Measurements from ENCODE around the gene ZPBP2.
"Not testable (repeated sequence)": the region's sequence is repeated elsewhere in the genome, so short reads cannot be mapped to it uniquely, and the experiment has no call there.

ZPBP2 gene

DNA sequence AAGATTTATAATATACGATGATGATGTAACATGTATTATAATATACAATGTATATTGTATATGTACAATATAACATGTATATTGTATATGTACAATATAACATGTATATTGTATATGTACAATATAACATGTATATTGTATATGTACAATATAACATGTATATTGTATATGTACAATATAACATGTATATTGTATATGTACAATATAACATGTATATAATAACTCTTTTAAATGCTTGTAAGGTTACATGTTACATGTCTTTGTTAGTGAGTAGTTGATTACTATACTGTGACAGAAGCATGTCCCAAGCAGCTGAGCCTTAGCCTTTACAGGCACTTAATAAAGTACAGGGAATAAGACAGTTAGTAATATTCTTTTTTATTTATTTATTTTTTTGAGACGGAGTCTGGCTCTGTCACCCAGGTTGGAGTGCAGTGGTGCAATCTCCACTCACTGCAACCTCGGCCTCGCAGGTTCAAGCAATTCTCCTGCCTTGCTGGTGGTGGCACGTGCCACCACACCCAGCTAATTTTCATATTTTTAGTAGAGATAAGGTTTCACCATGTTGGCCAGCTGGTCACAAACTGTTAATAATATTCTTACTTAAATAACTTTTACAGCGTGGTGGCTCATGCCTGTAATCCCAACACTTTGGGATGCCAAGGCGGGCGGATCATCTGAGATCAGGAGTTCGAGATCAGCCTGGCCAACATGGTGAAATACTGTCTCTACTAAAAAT lies 11.9 kb upstream of the ZPBP2 start:
- not testable (repeated sequence) for DNase-seq

DNA sequence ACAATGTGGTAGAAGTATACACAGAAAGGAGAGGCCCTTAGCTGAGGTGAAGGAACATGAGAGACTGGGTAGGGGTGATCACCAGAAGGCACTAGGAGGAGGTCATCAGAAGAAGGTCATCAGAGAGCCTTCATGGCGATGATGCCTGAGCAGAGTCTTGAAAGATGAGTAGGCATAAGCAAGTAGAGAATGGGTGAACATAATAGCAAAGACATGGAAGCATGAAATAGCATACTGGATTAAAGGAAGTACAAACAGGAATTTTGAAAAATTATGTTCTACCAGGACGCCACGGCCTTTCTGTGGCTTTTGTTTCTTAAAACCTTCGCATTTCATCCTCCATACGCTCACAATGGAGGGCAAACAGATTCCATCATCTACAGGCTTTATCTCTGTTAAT lies 6.8 kb upstream of the ZPBP2 start:
- no peak for DNase-seq

DNA sequence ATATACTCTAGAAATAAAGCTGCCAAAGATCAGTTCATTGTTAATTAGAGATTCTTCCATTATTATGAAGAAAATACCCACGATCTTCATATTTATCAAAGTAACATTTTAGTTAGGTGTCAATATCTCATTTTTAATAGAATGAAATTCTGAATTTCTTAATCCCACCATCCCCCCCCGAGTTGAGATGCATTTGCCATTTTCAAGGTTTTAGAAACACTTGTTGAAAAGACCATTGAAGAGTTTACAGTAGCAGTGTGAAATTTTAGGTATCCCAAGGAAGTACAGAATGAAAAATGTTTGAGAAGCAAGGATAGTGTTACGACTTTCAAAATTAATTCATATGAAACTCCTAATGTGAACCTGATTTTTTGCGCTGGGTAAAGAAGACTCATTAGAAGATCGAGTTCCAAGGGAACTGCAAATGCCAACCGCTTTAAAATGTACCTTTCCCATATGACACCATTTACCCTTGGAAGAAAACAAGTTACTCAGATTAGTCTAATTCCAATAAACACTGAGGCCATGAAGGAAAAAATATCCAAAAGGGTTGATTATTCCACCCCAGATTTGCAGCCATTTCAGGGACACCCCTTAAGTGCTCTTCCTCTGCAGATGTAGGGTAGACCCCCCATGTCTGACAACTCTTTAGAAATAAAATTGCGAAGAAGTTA lies 4.6 kb upstream of the ZPBP2 start:
- no peak for DNase-seq

DNA sequence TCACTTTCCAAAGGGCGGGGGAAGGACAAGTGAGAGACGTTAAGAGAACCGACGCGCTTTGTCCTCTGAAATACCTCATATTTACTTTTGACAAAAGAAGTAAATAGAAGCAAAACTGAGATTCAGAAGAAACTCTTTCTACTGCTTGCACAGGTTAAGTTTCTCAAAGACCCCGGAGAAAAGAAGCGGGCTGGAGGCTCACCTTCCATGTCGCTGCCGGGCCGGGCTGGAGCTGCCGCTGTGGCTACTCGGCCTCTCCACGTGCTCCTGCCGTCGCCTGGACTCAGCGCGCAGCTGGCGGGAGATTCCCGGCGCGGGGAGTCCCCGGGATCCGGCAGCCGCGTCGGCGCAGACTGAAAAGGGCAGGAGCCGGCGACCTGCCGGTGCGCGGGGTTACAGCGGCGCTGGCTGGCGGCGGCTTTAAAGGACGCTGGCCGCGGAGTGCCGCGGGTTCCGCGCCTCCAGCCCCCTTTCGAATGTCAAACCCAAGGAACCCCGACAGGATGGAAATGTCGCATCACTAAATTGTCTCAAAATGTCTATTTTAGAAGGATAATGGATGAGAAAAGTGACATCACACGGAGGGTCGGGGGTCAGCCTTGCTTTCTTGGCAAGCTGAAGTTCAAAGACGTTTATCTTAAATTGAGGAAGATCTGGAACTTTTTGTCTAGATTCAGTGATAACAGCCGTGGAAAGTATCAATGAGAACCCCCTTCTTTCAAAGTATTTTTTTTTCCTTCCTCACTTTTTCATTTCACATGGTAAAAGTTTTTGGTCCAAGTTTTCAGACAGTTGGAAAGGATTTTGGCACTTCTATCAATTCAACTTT lies 3.9 kb upstream of the ZPBP2 start, which contains the start of gene IKZF3:
IKZF3 (minus strand) TSS at position 395 of the 829 bp plus-strand sequence; CDS start at position 209, 186 bp downstream.
- DNase-seq: peak; percentile 75

DNA sequence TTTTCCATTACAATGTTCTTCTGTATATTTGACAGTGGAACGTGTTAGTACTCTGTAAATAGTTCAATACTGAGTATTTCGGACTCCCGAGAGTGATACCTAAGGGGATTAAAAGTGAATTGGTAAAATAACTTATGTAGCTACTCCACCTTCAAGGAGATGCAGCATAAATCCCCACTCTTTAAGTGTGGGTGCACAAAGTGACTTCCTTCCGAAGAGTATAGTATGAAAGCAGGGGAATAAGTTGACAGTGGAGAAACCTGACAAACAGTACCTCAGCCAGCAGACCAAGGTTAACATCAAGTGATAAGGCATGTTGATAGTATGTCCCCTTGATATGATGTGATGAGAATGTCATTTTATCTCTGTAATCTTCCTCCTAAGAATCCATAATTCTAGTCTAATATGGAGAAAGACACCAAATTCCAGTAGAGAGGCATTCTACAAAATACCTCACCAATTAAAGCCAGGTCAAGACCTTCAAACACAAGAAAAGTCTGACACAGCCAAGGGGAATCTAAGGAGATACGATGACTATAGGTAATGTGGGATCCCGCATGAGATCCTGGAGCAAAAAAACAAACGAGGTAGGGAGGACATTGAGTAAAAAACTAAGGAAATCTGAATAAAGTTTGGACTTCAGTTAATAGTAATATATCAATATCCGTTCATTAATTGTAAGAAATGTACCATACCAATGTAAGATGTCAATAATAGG lies 1.8 kb upstream of the ZPBP2 start:
- no peak for DNase-seq

DNA sequence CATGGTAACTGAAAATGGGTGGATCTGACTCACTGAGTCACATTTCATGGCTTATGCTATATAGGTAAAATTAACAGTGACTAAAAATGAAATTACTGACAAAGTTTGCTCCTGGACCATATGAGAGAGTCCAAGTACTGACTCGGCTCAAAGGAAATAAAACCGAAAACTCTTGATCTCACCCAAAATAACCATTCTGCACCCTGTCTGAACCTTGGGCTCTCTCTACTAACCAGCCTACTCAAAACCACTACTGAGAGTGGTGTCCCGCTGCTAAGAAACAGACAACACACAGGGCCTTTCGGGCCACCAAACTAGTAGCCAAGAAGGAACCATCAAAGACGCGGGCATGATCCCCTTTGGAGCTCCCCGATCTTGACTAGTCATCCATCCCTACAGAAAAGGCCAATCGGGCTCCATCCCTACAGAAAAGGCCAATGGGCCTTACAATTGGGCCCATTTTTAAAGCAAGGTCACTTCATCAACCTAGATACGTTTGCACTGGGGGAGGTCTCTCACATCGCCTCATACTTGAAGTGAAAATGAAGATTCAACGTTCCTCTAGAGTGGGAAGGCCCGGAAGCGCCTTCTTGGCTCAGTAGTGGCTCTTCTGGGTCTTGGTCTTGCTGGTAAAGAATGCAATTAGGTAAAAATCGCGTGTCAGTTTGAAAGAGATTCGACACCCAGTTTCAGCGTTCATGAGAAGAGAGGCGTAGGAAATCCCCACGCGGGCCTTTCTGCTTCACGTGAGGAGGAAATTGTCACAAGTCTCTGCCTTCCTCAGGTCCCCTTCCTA lies 720 bp upstream of the ZPBP2 start:
- no peak for DNase-seq

DNA sequence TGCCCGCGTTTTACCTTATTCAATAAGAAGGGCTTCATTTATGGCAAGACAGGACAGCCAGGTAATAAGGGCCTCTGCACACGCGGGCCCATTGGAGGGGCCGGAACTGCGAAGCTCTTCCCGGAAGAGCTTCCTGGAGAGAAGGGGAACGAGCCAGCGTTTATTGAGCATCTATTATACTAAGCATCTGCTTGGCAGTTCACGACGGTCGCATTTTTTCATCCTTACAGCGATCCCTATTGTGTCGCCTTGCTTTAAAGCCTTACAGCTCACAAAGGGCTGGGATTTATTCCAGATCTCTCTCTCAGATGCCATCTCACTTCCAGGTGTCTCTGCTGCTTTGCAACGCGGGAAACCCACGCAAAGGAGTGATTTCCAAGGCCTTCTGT lies 546 bp downstream of the ZPBP2 start:
- no peak for DNase-seq

DNA sequence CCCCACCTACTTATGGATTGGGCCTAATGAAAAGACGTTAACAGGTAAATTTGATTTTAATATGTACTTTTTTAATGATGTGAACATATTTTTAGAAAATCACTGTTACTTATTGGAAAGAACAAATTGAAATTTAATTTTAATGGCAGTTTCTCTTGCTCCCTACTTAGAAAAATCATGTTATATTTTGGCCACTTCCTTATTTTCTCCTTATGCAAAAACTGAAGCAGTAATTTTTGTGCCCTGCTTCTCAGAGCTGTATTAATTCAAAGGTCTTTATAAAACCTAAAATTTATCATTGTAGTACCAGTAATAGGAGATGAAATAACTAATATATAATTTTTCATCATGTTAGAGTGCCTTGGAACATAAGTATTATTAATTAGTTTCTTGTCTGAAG lies 2.8 kb downstream of the ZPBP2 start:
- DNase-seq: no peak

DNA sequence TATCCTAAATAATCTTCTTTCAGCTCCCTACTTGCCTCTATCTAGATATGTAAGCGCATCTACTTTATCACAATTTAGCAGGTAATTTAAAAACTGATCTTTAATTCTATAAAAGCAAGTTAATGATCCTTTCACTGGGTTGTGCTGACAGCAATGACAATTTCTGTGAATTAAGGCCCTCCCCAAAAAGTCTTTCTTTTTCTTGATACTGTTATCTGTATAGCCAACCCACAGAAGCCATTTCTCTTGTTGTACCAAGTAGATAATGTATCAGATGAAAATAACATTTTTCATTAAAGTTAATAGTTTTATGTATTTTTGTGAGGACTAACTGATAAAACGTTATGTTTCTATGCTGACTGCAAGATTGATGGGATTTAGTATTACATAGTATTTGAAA lies 3.8 kb downstream of the ZPBP2 start:
- no peak for DNase-seq

DNA sequence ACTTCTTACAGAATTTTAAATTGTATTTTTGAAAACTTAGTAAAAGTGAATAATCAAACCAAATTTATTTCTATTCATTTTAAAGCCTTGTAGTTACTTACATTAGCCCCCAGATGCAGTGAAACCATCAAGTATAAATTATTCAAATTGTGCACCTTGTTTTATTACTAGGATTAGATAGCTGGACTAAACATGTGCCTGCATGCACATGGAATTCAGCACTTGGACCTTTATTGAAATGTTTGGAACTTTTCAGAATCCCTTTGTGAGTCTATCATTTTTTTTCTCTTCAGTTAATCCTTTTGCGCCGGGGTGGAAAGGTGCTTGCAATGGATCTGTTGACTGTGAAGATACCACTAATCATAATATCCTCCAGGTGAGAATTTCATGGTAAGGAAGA lies 4.7 kb downstream of the ZPBP2 start:
- no peak for DNase-seq

DNA sequence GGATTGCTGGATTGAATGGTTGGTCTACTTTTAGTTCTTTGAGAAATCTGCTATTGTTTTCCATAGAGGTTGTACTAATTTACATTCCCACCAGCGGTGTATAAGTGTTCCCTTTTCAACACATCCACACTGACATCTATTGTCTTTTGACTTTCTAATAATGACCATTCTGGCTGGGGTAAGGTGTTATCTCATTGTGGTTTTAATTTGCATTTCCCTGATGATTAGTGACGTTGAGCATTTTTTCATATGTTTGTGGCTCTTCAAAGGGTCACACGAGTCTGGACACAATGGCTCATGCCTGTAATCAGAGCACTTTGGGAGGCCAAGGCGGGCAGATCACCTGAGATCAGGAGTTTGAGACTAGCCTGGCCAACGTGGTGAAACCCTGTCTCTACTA lies 18.1 kb downstream of the ZPBP2 start:
- not testable (repeated sequence) for DNase-seq

DNA sequence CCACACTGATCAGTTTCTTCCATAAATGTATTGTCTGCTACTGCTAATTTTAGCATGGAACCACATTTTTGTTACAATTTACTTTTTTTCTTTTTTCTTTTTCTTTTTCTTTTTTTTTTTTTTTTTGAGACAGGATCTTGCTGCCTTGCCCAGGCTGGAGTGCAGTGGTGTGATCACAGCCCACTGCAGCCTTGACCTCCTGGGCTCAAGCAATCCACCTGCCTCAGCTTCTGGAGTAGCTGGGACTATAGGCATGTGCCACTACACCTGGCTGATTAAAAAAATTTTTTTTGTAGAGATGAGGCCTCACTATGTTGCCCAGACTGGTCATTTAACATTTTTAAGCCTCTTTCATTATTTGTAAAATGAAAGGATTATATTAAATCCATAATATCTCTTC lies 19.1 kb downstream of the ZPBP2 start:
- DNase-seq: no peak

DNA sequence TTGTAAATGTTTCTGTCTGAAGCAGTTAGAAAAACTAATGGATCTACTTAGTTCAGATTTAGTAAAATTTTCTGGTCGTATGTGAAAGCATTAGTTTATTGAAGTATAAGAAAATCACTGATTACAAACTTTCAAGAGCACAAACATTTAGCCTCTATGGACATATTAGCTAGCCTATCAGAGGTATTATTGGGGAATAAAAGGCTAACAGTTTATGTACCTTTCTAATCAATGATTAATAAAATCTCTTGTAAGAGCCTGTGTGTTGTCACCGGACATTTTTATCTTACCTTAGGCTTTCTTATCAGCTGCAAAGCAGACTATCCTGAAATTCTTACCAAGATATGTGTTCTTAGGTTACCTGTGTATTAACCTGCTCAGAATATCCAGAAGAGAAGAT lies 21.2 kb downstream of the ZPBP2 start:
- DNase-seq: no peak

DNA sequence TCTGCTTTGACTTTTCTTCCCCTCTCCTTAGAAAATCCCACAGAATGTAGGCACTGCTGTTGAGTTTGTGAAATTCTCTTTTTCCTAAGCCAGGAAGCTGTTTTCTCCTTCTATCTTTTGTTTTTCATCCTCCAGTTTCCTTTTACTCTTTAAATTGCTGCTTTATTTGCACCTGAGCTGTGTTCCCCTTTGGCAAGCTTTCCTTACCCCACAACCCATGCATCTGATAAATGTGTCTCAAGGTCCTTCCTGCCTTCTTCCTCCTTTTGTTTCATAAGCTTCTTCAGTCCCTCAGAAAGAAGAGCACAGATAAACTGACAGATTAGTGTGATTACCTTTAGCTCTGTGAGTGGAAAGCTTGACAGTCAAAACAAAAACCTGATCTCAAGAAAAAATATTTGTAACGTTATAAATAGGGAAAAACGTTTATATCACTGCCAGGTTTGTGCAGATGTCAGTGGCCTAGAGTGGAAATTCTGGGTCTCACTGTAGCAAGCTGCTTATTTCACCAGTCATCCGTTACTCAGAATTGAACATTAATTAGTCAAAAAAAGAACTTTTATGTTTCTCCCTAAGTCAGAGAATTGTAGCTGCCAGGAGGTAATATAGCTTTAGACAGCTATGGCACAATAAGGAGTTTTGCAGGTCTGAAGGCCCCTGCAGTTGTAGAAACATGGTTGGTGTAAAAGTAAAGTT lies 26.8 kb downstream of the ZPBP2 start:
- DNase-seq: no peak

DNA sequence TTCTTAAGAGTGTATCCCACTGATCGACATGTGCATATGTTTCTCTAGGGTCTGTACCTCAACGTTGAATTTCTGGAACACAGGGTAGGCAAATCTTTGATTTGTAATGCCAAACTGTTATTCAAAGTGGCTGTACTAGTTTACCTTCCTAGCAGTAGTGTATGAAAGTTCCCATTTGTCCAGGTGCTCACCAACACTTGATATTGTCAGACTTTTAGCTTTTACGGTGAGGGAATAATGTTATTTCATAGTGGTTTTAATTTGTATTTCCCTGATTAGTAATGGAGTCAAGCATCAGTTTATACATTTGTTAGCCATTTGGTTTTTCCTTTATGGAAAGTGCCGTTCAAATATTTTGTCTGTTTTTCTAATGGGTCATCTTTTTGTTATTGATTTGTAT lies 30.1 kb downstream of the ZPBP2 start:
- DNase-seq: no peak

DNA sequence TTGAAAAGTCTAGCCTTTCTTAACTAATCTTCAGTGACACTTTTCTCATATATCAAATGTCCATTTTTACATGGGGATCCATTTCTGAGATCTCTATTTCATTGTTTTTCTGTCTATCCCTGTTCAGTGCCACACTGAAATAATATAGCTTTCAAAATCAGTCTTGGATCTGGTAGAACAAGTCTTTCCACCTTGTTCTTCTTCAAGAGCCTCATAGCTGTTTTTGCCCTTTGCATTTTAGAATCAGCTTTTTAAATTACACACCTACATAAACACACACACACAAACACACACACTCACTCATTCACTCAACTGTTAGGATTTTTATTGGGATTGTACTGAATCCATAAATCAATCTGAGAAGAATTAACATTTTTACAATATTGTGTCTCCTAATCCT lies 31.2 kb downstream of the ZPBP2 start:
- DNase-seq: no peak

DNA sequence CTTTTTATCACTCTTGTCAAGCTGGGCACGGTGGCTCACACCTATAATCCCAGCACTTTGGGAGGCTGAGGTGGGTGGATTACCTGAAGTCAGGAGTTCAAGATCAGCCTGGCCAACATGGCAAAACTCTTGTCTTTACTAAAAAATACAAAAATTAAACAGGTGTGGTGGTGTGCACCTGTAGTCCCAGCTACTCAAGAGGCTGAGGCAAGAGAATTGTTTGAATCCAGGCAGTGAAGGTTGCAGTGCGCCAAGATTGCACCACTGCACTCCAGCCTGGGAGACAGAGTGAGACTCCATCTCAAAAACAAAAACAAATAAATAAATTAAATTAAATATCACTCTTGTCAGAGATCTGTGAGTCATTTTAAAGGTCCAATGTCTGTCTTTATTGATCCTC lies 34.0 kb downstream of the ZPBP2 start:
- DNase-seq: not testable (repeated sequence)

DNA sequence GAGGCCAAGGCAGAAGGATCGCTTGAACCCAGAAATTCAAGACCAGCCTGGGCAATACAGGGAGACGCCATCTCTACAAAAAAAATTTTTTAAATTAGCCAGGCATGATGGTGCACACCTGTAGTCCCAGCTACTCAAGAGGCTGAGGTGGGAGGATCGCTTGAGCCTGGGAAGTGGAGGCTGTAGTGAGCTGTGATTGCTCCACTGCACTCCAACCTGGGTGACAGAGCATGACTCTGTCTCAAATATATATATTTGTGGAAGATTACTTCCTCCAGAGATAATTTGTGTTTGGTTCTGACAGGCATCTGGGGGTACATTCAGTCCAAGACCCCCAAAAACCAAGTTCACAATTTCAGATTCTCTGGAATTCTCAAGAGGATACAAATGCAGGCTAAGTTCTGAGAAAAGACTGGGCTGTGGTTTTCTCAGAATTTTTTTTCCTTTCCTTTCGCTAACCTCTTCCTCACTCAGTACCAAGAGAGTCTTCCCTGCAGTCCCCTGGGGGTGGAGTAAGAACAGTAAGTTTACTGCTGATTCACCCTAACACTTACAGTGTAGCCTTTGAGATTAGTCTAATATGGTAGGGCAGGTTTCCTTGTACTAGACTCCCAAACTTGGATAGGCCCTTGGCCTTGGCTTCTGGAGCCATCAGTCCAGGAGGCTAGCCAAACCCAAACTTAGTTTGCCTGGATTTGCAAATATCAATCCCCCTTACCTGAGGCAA lies 35.3 kb downstream of the ZPBP2 start:
- DNase-seq: no peak

DNA sequence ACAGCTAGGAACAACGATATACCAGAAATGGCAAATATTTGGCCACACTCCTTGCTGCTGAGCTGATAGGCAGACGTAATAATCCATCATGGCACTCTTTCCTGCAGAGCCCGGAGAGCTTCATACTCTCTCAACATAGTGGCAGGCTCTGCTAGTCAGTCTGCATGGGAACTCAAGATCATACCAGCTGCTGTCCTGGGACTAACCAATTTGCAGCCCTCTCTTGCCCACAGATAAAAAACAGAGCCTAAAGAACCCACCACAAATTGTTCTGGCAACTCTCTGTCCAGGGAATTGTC lies 36.9 kb downstream of the ZPBP2 start:
- no peak for DNase-seq

DNA sequence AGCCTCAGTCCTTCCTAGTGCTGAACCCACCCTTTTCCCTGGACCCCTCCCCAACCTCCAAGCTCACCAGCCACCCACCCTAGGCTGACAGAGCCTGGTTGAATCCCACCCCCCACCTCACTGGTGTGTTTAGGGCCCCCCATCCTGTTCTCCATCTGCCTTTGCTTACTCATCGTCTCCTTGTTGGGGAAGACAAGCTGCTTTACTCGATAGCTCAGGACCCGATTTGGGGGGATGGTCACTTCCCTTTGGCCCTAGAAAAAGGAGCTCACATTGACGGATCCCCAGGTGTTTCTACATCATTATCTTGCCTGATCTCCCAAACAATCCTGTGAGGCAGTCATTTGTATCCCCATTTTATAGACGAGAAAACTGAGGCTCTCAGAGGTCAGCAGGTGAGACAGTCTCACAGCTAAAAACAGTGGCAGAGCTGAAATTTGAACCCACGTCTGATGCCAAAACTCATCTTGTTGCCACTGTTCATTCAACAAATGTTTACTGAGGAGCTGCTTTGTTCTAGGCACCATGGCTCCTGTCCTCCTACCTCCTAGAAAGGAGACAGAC lies 40.9 kb downstream of the ZPBP2 start:
- DNase-seq: no peak

DNA sequence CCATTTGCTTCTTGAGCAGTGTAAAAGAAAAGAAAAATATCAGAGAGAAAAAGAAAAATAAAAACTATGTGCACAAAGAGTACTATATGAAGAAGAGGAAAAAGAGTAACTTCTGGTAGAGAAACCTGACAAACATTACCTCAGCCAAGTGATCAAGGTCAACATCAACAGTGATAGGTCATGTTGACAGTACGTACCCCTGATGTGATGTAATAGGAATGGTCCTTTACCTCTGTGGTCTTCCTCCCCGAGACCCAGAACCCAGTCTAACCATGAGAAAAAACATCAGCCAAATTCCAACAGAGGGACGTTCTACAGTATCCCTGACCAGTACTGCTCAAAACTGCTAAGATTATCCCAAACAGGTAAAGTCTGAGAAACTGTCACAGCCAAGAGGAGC lies 46.0 kb downstream of the ZPBP2 start:
- DNase-seq: no peak

Data from DMS153 (cell line).